Endodermal cell (in vitro differentiated cells): ENCODE data around the gene PTPRCAP. TPM values are rescaled to one million over a fixed set of nuclear protein-coding genes. Genes with fewer than 3 reads are reported as not detected.

ENCODE experiments used
- DNase-seq: peaks from one replicate; pipeline ENCODE4 v3.0.0-alpha.2; 2017
- H3K27ac ChIP-seq: 2 replicates; pipeline ENCODE4 v1.5.1; 2013; ENCODE audit warnings: mild to moderate bottlenecking, low read depth, low read length, moderate library complexity
- H3K27me3 ChIP-seq: 2 replicates; pipeline ENCODE4 v1.6.1; 2013; ENCODE audit warnings: mild to moderate bottlenecking, low read length, moderate library complexity; ENCODE audit not compliant: insufficient read depth, control insufficient read depth, poor library complexity, severe bottlenecking
- H3K36me3 ChIP-seq: 2 replicates; pipeline ENCODE4 v1.7.0; 2013; ENCODE audit warnings: mild to moderate bottlenecking, low read length, moderate library complexity; ENCODE audit not compliant: control insufficient read depth, insufficient read depth
- H3K4me1 ChIP-seq: one replicate; pipeline ENCODE4 v1.7.0; 2013; ENCODE audit warnings: low read length; ENCODE audit not compliant: control insufficient read depth, insufficient read depth
- H3K4me3 ChIP-seq: 2 replicates; pipeline ENCODE4 v1.5.1; 2013; ENCODE audit warnings: mild to moderate bottlenecking, low read length, moderate library complexity
- H3K9ac ChIP-seq: 2 replicates; pipeline ENCODE4 v1.6.1; 2013; ENCODE audit warnings: mild to moderate bottlenecking, low read length, moderate library complexity; ENCODE audit not compliant: poor library complexity, severe bottlenecking; ENCODE audit errors: extremely low read depth
- H3K9me3 ChIP-seq: 2 replicates; pipeline ENCODE4 v1.6.1; 2013; ENCODE audit warnings: mild to moderate bottlenecking, low read length, moderate library complexity; ENCODE audit not compliant: control insufficient read depth
- H3K27ac Mint-ChIP-seq: 2 replicates; pipeline ENCODE4 v1.8.0; 2020; ENCODE audit warnings: mixed read lengths
- H3K27me3 Mint-ChIP-seq: 2 replicates; pipeline ENCODE4 v1.8.0; 2021; ENCODE audit warnings: mild to moderate bottlenecking, mixed read lengths; ENCODE audit not compliant: insufficient read depth
- H3K36me3 Mint-ChIP-seq: 2 replicates; pipeline ENCODE4 v1.8.0; 2020; ENCODE audit warnings: low read depth, mixed read lengths
- H3K4me1 Mint-ChIP-seq: 2 replicates; pipeline ENCODE4 v1.8.0; 2020; ENCODE audit warnings: mixed read lengths
- H3K4me3 Mint-ChIP-seq: 2 replicates; pipeline ENCODE4 v1.8.0; 2020; ENCODE audit warnings: mild to moderate bottlenecking, moderate library complexity, mixed read lengths
- H3K9me3 Mint-ChIP-seq: 2 replicates; pipeline ENCODE4 v1.8.0; 2020; ENCODE audit warnings: mild to moderate bottlenecking, mixed read lengths
- CTCF ChIP-seq: fragments of 200-600 bp; sonication (generic); conservative IDR thresholded peaks from 2 replicates; pipeline ENCODE4 v1.5.0; 2021; ENCODE audit warnings: antibody characterized with exemption, mild to moderate bottlenecking
- WGBS, 2 experiments: methylation state at CpG; one replicate each; pipeline versions ENCODE4 v1.1.5 to v1.1.7; 2013; ENCODE audit warnings: missing lambda C conversion rate in 2 of 2, mixed read lengths in 1 of 2; ENCODE audit not compliant: insufficient coverage in 1 of 2, insufficient read length in 1 of 2; 5-methylcytosine and 5-hydroxymethylcytosine counted together
- total RNA-seq, 2 donors: library from RNA; stranded (reverse); fragmentation: NEBNext Ultra II Directional in 1 of 2; extraction: Animal tissue kit (Norgen Biotek cat#: 25700) in 1 of 2; gene quantifications; 2 replicates in 1 of 2; 3 replicates in 1 of 2; pipeline ENCODE4 v1.2.1, GENCODE V29; 2021

The PTPRCAP gene
- total RNA-seq, 2 donors from 2014 or later: 2.1 TPM; not detected in 1

- Histone ChIP-seq H3K27ac (no peak overlapping the region), H3K9ac (peak overlapping the region; percentile 41)
These were observed 16.6 kb downstream of the PTPRCAP start for GRCh38 chr11:67420646-67421429.

GRCh38 chr11:67420147-67420645, 17.3 kb downstream of the PTPRCAP start:
- Mint-ChIP-seq H3K4me1 (peaks cover 10% of the 10 kb centered on the region), H3K27me3 (peaks cover 7% of the 10 kb centered on the region), H3K9me3 (no peaks in the 10 kb centered on the region), H3K4me3 (peak overlapping the region; percentile 46), H3K36me3 (no peaks in the 10 kb centered on the region), H3K27ac (no peak overlapping the region)
- H3K27me3 ChIP-seq: peaks cover 6% of the 10 kb centered on the region
- H3K36me3 ChIP-seq: no peaks in the 10 kb centered on the region
- 47 to 88% methylated on average over 5 to 15 of the region's 15 CpGs for WGBS, 2 experiments
- peak overlapping the region; percentile 6 for H3K9ac ChIP-seq
- DNase-seq: no peak
- peak overlapping the region; percentile 69 for H3K4me3 ChIP-seq
- no peak overlapping the region for H3K27ac ChIP-seq
- no peak for TF ChIP-seq CTCF
- H3K4me1 ChIP-seq: no peaks in the 10 kb centered on the region
- H3K9me3 ChIP-seq: no peaks in the 10 kb centered on the region

More at GRCh38 chr11:67420646-67421429, 16.6 kb downstream of the PTPRCAP start:
- H3K9me3 ChIP-seq: no peaks in the 10 kb centered on the region
- peak; percentile 100 for DNase-seq
- peak; percentile 18 for TF ChIP-seq CTCF
- H3K4me3 ChIP-seq: peak overlapping the region; percentile 69
- Mint-ChIP-seq H3K4me3 (peak overlapping the region; percentile 46), H3K27ac (no peak overlapping the region), H3K36me3 (no peaks in the 10 kb centered on the region), H3K9me3 (no peaks in the 10 kb centered on the region), H3K27me3 (peaks cover 7% of the 10 kb centered on the region), H3K4me1 (peaks cover 10% of the 10 kb centered on the region)
- no peaks in the 10 kb centered on the region for H3K4me1 ChIP-seq
- H3K27me3 ChIP-seq: peaks cover 5% of the 10 kb centered on the region
- 1 to 4% methylated on average over 11 to 97 of the region's 97 CpGs for WGBS, 2 experiments
- H3K36me3 ChIP-seq: no peaks in the 10 kb centered on the region

GRCh38 chr11:67419325-67420049, 18.0 kb downstream of the PTPRCAP start:
- no peaks in the 10 kb centered on the region for H3K9me3 ChIP-seq
- no peak for TF ChIP-seq CTCF
- DNase-seq: no peak
- no peaks in the 10 kb centered on the region for H3K4me1 ChIP-seq
- H3K36me3 ChIP-seq: no peaks in the 10 kb centered on the region
- no peak overlapping the region for H3K9ac ChIP-seq
- H3K36me3 Mint-ChIP-seq: no peaks in the 10 kb centered on the region
- H3K27me3 Mint-ChIP-seq: peaks cover 10% of the 10 kb centered on the region
- H3K9me3 Mint-ChIP-seq: no peaks in the 10 kb centered on the region
- no peak overlapping the region for H3K27ac Mint-ChIP-seq
- peaks cover 10% of the 10 kb centered on the region for H3K4me1 Mint-ChIP-seq
- no peak overlapping the region for H3K4me3 Mint-ChIP-seq
- WGBS, 2 experiments: 92 to 98% methylated on average over 13 to 21 of the region's 21 CpGs
- no peak overlapping the region for H3K27ac ChIP-seq
- peaks cover 13% of the 10 kb centered on the region for H3K27me3 ChIP-seq
- H3K4me3 ChIP-seq: no peak overlapping the region
